ENCODE results near the gene ITFG2.

GRCh38 chr12:2858944-2859421, 46.5 kb downstream of the ITFG2 start:
- TF ChIP-seq POLR2A (IDR thresholded peaks at IDR 0.05) (no peak), CTCF (IDR thresholded peaks at IDR 0.05) (no peak)

Measured in thyroid gland (tissue), 4 donors.